ENCODE measurements around the gene HIF3A. TPM values are rescaled to one million over a fixed set of nuclear protein-coding genes. Genes with fewer than 3 reads are reported as not detected.
A peak's percentile ranks its signal among the peaks of the same experiment; 100 is the strongest.

HIF3A gene
- total and polyA plus RNA-seq, 2 donors, result 0.66 to 13.1 TPM

DNA sequence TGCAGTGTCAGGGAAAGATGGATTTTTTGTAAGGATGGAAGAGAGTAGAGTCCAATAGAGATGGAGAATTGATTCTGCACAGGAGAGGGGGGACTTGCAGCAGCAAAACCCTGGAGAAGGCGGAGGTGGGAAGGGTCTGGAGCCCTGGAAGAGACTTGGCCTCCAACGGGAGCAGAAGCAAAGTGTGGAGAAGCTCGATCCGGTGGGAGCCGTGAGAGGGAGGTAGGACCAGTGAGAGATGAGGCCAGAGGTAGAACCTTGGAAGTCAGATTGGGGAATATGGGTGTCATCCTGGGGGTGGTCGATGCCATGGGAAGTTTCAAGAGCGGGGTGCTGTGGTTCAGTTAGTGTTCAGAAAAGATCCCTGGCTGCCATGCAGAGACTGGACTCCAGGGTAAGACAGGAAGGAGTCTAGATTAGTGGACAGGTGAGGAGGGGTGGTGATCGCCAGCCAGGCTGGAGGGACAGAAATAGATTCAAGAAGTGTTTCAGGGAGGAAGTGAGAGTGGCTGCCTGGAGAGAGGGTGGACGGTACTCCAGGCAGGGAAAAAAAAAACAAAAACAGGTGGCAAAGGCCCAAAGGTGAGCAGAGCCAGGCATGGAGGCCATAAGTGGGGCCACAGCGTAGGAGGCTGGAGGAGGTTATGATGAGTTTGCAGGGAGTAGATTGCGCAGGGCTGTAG lies 52.6 kb downstream of the HIF3A start:
- WGBS, result 93% methylated on average over 11 of the region's 11 CpGs
- Histone ChIP-seq H3K27me3 (ENCODE audit: control insufficient read depth in 2 of 2, insufficient read depth in 1 of 2, low read length in 1 of 2) (peaks cover 0 to 2% of the 10 kb centered on the region in 2 donors), H3K4me1 (ENCODE audit: control insufficient read depth in 2 of 2, insufficient read depth in 2 of 2, low read length in 2 of 2) (peaks cover 17 to 55% of the 10 kb centered on the region in 2 donors), H3K4me3 (ENCODE audit: low read length in 2 of 2) (no peak overlapping the region), H3K9me3 (ENCODE audit: control insufficient read depth in 2 of 2, insufficient read depth in 1 of 2, low read length in 1 of 2) (peaks cover 0 to 4% of the 10 kb centered on the region in 2 donors), H3K27ac (ENCODE audit: low read depth in 1 of 2, low read length in 1 of 2) (peak overlapping the region; percentile 66 to 82), H3K36me3 (ENCODE audit: control insufficient read depth in 2 of 2, insufficient read depth in 2 of 2, low read length in 1 of 2) (peaks cover 11 to 23% of the 10 kb centered on the region in 2 donors)
- DNase-seq (ENCODE audit: low read depth in 6 of 9, low spot score in 9 of 9), result no peak

DNA sequence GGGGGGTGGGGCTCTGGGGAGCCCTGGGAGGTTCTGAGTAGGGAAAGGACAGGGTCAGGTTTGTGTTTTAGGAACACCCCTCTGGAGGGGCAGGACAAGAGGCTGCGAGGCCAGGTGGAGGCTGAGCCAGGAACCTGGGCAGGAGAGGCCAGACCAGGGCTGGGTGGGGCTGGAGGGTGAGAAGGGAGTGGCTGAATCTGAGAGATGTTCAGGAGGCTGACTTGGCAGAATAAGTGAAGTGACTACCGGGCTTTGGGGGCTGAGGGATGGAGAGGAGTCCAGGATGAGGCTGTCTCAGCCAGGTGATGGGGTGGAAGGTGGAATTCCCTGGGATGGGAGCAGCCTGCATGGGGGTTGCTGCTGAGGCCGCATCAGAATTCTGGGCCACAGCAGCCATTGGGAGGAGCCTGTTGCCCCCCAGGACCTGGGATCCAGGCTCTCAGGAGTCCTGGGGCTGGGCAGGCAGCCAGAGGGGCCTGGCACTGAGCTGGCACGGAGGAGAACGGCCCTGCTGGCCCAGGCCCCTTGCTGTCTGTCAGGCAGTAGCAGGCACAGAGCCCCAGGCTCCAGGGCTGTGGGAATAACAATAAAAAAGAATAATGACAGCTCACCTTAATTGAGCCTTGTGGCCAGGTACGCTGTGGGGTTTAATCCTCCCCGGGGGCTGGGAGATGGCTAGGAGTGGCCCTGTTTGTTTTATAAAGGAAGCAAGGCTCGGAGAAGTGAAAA lies 53.4 kb downstream of the HIF3A start:
- peaks cover 17 to 55% of the 10 kb centered on the region in 2 donors for H3K4me1 ChIP-seq (ENCODE audit: control insufficient read depth in 2 of 2, insufficient read depth in 2 of 2, low read length in 2 of 2)
- peaks cover 18 to 30% of the 10 kb centered on the region in 2 donors for H3K36me3 ChIP-seq (ENCODE audit: control insufficient read depth in 2 of 2, insufficient read depth in 2 of 2, low read length in 1 of 2)
- peaks cover 0 to 2% of the 10 kb centered on the region in 2 donors for H3K27me3 ChIP-seq (ENCODE audit: control insufficient read depth in 2 of 2, insufficient read depth in 1 of 2, low read length in 1 of 2)
- no peak overlapping the region for H3K4me3 ChIP-seq (ENCODE audit: low read length in 2 of 2)
- peaks cover 0 to 4% of the 10 kb centered on the region in 2 donors for H3K9me3 ChIP-seq (ENCODE audit: control insufficient read depth in 2 of 2, insufficient read depth in 1 of 2, low read length in 1 of 2)
- WGBS, result 73% methylated on average over 8 of the region's 8 CpGs
- no peak for DNase-seq (ENCODE audit: low read depth in 6 of 9, low spot score in 9 of 9)
- peak overlapping the region; percentile 47 to 82 for H3K27ac ChIP-seq (ENCODE audit: low read depth in 1 of 2, low read length in 1 of 2)

DNA sequence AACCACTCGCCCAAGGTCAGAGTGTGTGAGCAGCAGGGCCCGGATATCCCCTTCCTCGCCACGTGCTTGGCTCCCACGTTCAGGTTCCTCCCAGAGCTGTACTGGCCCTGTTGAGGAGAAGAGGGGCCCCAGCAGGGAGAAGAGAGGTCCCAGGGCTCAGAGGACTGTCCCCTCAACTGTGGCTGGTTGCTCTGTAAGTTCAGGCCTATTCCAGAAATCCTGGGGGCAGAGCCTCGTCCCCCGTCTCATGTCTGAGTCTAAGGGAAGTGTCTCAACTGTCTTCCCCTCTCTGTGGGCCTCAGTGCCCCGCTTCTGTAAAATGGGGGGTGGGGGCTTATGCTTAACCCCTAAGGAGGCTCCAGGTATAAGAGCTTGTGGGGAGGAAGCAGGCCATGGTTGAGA lies 53.9 kb downstream of the HIF3A start:
- DNase-seq (ENCODE audit: low read depth in 6 of 9, low spot score in 9 of 9), result peak in 3 of 9 donors; percentile 11 to 44 (median 35)
- peak overlapping the region; percentile 47 to 82 for H3K27ac ChIP-seq (ENCODE audit: low read depth in 1 of 2, low read length in 1 of 2)
- H3K36me3 ChIP-seq (ENCODE audit: control insufficient read depth in 2 of 2, insufficient read depth in 2 of 2, low read length in 1 of 2), result peaks cover 24 to 35% of the 10 kb centered on the region in 2 donors
- H3K9me3 ChIP-seq (ENCODE audit: control insufficient read depth in 2 of 2, insufficient read depth in 1 of 2, low read length in 1 of 2), result peaks cover 0 to 2% of the 10 kb centered on the region in 2 donors
- no peak overlapping the region for H3K4me3 ChIP-seq (ENCODE audit: low read length in 2 of 2)
- H3K27me3 ChIP-seq (ENCODE audit: control insufficient read depth in 2 of 2, insufficient read depth in 1 of 2, low read length in 1 of 2), result no peaks in the 10 kb centered on the region
- H3K4me1 ChIP-seq (ENCODE audit: control insufficient read depth in 2 of 2, insufficient read depth in 2 of 2, low read length in 2 of 2), result peaks cover 17 to 55% of the 10 kb centered on the region in 2 donors
- WGBS, result 54% methylated on average over 8 of the region's 8 CpGs

DNA sequence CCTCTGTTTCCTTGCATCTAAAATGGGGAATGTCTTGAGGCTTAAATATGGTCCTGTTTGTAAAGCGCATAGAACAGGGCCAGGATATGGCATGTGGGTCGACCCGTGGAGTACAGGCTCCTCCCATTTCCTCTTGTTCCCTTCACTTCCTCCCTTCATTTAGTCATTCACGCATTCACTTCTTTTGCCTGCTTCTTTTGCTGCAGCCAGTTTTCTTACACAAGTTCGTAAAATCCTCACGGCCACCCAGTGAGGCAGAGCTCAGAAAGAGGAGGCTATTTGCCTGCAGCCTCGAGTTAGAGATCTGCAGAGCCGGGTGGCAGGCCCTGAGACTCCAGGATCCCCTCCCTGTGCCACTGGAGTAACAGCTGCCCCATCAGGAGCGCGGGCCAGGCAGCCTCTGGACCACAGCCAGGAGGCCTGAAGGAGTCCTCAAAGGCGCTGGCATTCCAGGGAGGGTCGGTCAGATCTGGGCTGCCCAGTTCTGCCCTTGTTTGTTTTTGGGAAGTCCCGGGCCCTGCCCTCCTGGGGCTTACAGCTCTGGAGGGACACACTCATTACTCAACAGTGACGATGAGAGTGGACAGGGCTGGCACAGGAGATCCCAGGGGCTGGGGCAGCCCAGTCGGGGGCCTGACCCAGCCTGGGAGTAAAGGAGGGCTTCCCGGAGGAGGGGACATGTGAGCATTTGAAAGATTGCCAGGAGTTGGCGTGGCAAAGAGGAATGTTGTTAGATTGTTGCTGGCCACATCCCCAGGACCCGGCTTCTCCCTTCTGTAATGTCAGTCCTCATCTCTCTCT lies 54.6 kb downstream of the HIF3A start:
- H3K4me1 ChIP-seq (ENCODE audit: control insufficient read depth in 2 of 2, insufficient read depth in 2 of 2, low read length in 2 of 2), result peaks cover 17 to 52% of the 10 kb centered on the region in 2 donors
- H3K27me3 ChIP-seq (ENCODE audit: control insufficient read depth in 2 of 2, insufficient read depth in 1 of 2, low read length in 1 of 2), result no peaks in the 10 kb centered on the region
- DNase-seq (ENCODE audit: low read depth in 6 of 9, low spot score in 9 of 9), result peak in 6 of 9 donors; percentile 27 to 69 (median 42)
- 76% methylated on average over 18 of the region's 18 CpGs for WGBS
- H3K36me3 ChIP-seq (ENCODE audit: control insufficient read depth in 2 of 2, insufficient read depth in 2 of 2, low read length in 1 of 2), result peaks cover 31 to 41% of the 10 kb centered on the region in 2 donors
- H3K9me3 ChIP-seq (ENCODE audit: control insufficient read depth in 2 of 2, insufficient read depth in 1 of 2, low read length in 1 of 2), result no peaks in the 10 kb centered on the region
- peak overlapping the region; percentile 66 to 82 for H3K27ac ChIP-seq (ENCODE audit: low read depth in 1 of 2, low read length in 1 of 2)
- H3K4me3 ChIP-seq (ENCODE audit: low read length in 2 of 2), result no peak overlapping the region

DNA sequence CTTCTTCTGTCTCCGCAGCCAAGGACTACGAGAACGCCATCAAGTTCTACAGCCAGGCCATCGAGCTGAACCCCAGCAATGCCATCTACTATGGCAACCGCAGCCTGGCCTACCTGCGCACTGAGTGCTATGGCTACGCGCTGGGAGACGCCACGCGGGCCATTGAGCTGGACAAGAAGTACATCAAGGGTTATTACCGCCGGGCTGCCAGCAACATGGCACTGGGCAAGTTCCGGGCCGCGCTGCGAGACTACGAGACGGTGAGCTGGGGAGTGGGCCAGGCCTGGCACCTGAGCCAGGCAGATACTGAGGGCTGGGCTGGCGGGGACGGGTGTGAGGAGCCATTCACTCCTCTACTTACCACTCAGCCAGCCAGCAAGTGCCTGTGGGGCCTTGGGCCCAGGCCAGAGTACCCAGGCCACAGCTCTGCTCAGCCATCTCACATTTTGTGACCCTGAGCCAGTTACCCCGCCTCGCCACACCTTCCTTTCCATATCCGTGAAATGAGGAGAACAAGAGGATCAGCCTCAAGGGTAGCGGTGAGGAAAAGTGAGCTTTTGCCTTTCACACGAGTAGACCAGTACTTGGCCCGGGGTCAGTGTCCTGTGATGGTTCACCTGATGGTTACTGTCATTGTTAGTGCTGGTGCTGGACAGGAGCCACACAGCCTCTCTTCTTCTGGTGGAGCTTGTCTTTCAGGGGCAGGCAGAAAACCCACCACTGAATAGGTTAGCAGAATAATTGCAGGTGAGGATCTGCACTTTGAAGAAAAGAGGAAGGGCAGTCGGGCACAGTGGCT lies 57.1 kb downstream of the HIF3A start:
- peaks cover 37 to 53% of the 10 kb centered on the region in 2 donors for H3K36me3 ChIP-seq (ENCODE audit: control insufficient read depth in 2 of 2, insufficient read depth in 2 of 2, low read length in 1 of 2)
- 97% methylated on average over 28 of the region's 28 CpGs for WGBS
- H3K4me1 ChIP-seq (ENCODE audit: control insufficient read depth in 2 of 2, insufficient read depth in 2 of 2, low read length in 2 of 2), result peaks cover 12 to 32% of the 10 kb centered on the region in 2 donors
- H3K9me3 ChIP-seq (ENCODE audit: control insufficient read depth in 2 of 2, insufficient read depth in 1 of 2, low read length in 1 of 2), result no peaks in the 10 kb centered on the region
- no peak overlapping the region for H3K27ac ChIP-seq (ENCODE audit: low read depth in 1 of 2, low read length in 1 of 2)
- no peaks in the 10 kb centered on the region for H3K27me3 ChIP-seq (ENCODE audit: control insufficient read depth in 2 of 2, insufficient read depth in 1 of 2, low read length in 1 of 2)
- no peak overlapping the region for H3K4me3 ChIP-seq (ENCODE audit: low read length in 2 of 2)
- DNase-seq (ENCODE audit: low read depth in 6 of 9, low spot score in 9 of 9), result no peak

DNA sequence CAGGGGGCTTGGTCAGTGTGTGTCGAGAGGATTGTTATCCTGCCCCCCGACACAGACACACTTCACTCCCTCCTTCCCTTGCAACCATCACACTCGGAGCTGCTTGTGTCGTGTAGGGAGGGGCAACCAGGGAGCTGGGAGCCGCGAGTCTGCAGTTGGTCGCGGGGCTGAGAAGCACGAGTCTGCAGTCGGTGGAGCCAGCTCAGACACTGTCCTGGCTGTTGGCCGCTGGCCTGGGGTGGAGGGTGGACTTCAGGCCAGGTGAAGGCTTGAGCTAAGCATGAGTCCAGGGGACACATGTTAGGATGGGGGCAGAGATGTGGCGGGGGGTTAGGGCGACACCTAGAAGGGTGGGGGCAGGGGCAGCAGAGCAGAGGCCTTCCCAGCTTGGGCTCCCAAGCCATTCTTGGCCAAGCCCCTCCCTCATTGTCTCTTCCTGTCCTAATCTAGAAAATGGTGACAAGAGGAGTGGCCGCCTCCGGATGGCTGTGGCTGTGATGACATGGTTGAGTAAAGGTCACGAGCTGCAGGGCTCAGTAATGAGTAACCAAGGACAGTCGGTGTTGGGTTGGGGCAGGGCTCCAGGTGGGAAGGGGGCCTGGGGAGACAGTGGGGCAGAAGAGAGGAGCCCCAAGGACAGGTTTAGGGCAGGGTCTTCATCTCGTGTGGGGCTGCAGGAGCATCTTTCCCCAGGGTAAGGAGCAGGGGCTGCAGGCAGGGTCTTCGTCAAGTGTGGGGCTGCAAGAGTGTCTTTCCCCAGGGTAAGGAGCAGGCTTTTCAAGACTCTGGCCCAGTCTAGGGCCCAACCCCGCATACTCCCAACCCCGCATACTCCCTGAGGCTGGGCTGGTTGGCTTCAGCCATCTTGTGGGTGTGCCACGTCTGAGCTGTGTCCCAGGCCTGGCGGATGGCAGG lies 58.6 kb downstream of the HIF3A start:
- Histone ChIP-seq H3K4me1 (ENCODE audit: control insufficient read depth in 2 of 2, insufficient read depth in 2 of 2, low read length in 2 of 2) (peaks cover 10 to 18% of the 10 kb centered on the region in 2 donors), H3K27ac (ENCODE audit: low read depth in 1 of 2, low read length in 1 of 2) (no peak overlapping the region), H3K27me3 (ENCODE audit: control insufficient read depth in 2 of 2, insufficient read depth in 1 of 2, low read length in 1 of 2) (no peaks in the 10 kb centered on the region), H3K9me3 (ENCODE audit: control insufficient read depth in 2 of 2, insufficient read depth in 1 of 2, low read length in 1 of 2) (no peaks in the 10 kb centered on the region), H3K4me3 (ENCODE audit: low read length in 2 of 2) (no peak overlapping the region), H3K36me3 (ENCODE audit: control insufficient read depth in 2 of 2, insufficient read depth in 2 of 2, low read length in 1 of 2) (peaks cover 37 to 58% of the 10 kb centered on the region in 2 donors)
- 92% methylated on average over 23 of the region's 23 CpGs for WGBS
- no peak for DNase-seq (ENCODE audit: low read depth in 6 of 9, low spot score in 9 of 9)

DNA sequence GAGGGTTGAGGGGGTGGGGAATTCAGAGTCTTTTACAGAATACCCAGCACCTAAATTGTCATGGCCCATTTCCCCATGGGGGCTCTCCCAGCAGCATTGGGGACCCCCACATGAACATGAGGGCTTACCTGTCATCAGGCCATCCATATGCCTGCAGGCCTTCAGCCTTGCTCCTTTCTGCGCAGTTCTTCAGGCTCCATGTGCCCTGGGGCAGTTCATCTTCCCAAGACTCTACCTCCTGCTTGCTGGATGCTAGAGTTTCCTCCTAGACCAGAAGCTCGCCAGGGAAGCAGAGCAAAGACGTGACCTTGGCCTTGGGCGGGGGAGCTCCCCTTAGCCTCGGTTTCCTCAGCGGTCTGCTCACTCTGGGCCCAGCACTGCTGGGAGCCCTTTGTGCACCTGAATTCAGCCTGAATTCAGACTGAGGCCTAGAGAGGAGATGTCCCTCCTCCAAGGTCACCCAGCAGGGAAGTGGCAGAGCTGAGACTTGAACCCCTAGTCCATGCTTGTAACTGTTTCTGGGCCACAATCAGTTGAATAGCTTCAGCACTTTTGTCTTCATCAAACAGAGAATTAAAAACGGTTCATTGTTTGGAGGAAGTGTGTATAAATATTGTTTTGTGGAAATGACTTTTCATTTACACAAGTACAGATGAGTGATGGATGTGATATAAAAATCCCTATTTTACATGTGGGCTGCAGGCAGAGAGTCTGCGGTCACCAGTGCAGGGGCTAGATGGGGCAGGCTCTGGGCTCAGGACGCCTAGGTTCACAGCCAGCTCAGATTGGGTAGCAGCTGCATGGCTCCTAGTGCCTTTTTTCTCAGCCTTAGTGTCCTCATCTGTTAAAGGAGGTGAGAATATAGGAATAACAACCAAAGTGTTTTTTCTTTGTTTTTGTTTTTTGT lies 59.6 kb downstream of the HIF3A start:
- Histone ChIP-seq H3K4me3 (ENCODE audit: low read length in 2 of 2) (no peak overlapping the region), H3K27ac (ENCODE audit: low read depth in 1 of 2, low read length in 1 of 2) (no peak overlapping the region), H3K4me1 (ENCODE audit: control insufficient read depth in 2 of 2, insufficient read depth in 2 of 2, low read length in 2 of 2) (peaks cover 2 to 10% of the 10 kb centered on the region in 2 donors), H3K36me3 (ENCODE audit: control insufficient read depth in 2 of 2, insufficient read depth in 2 of 2, low read length in 1 of 2) (peaks cover 37 to 59% of the 10 kb centered on the region in 2 donors), H3K9me3 (ENCODE audit: control insufficient read depth in 2 of 2, insufficient read depth in 1 of 2, low read length in 1 of 2) (no peaks in the 10 kb centered on the region), H3K27me3 (ENCODE audit: control insufficient read depth in 2 of 2, insufficient read depth in 1 of 2, low read length in 1 of 2) (no peaks in the 10 kb centered on the region)
- no peak for DNase-seq (ENCODE audit: low read depth in 6 of 9, low spot score in 9 of 9)
- 97% methylated on average over 9 of the region's 9 CpGs for WGBS
